Vagina (tissue), 2 donors: Measurements from ENCODE around the gene AP5B1. TPM values are rescaled to one million over a fixed set of nuclear protein-coding genes. Genes with fewer than 3 reads are reported as not detected.

ENCODE experiments used
- DNase-seq, 2 donors: peaks; one replicate each; pipeline ENCODE4 v3.0.0-alpha.2; 2017; ENCODE audit errors: extremely low spot score in 2 of 2
- H3K27ac ChIP-seq: fragments of 200-600 bp; sonication (generic); one replicate; pipeline ENCODE4 v1.5.1; 2019
- H3K27me3 ChIP-seq: fragments of 200-600 bp; sonication (generic); one replicate; pipeline ENCODE4 v1.5.1; 2019
- H3K36me3 ChIP-seq, 2 donors: fragments of 200-600 bp; sonication (generic); one replicate each; pipeline ENCODE4 v1.5.1; 2017 to 2019
- H3K4me1 ChIP-seq: fragments of 200-600 bp; sonication (generic); one replicate; pipeline ENCODE4 v1.5.1; 2019
- H3K4me3 ChIP-seq, 2 donors: fragments of 200-600 bp; sonication (generic); 1 replicate in 1 of 2; 2 replicates in 1 of 2; pipeline ENCODE4 v1.5.1; 2016 to 2019
- H3K9me3 ChIP-seq: fragments of 200-600 bp; sonication (generic); one replicate; pipeline ENCODE4 v1.5.1; 2019
- POLR2A ChIP-seq, 2 donors: fragments of 450-650 bp; IDR thresholded peaks; one replicate each; pipeline ENCODE4 v1.6.1; 2017; ENCODE audit warnings: antibody characterized with exemption in 2 of 2, mild to moderate bottlenecking in 2 of 2, moderate library complexity in 2 of 2
- POLR2AphosphoS5 ChIP-seq, 2 donors: sonication (generic); formaldehyde crosslinking; IDR thresholded peaks; one replicate each; pipeline ENCODE4 v1.9.0; 2017; ENCODE audit warnings: antibody characterized with exemption in 2 of 2, mild to moderate bottlenecking in 2 of 2, low read depth in 1 of 2; ENCODE audit not compliant: insufficient read depth in 1 of 2
- intact Hi-C: fragments of 100-400 bp; cut with DNase I; formaldehyde crosslinking; loops from one replicate; pipeline ENCODE4 v1.15.1; 2023
- total RNA-seq: library from RNA; depleted of rRNA; stranded (reverse); fragments of >200 nt; gene quantifications from one replicate; pipeline ENCODE4 v1.2.3, GENCODE V29; 2016
- TF ChIP-seq, protein P1 (sequence below), 3 experiments: fragments of 450-650 bp in 2 of 3; fragments of 200-600 bp in 1 of 3; sonication (generic) in 1 of 3; IDR thresholded peaks; one replicate each; pipeline ENCODE4 v1.5.1; 2017 to 2019; ENCODE audit warnings: antibody characterized with exemption in 3 of 3, mild to moderate bottlenecking in 2 of 3, moderate library complexity in 2 of 3

Gene AP5B1
- total RNA-seq, 1 donor from 2014 or later, result 16.5 TPM

DNA sequence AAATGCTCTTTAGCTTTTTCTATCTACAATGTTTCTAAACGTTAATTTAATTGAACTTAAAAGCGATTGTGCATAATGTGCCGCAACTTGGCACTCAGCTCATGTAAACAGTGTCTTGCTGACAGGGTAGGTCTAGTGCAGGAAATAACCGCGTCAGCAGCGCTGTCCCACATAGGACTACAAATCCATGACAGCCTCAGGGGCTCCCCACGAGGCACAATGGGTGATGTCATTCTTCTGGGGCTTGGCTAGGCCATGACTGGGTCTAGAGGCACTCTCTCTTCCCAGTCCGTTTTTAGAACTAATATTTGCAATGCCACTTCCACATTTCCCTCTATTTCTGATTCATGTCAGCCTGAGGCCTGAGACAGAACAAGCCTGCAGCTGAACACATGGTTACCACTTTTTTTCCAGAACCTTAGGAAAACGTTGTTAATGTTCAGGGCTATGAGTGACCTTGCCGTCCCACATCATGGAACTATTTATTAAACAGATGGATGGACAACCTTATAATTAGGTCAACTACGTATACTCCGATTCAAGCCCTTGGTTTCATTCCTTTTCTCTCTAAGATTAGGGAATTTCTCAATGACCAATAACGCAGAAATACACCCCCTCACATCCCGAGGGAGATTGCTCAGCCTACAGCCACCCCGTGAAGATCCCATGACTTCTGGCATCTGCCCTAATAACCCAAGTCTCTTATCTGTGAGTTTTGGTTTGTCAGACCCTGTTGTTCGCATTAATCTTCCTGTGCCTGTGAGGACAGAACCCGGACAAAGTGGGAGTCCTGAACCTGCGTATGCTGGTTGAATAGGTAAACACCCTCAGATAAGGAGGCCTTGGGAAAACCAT, 33.6 kb upstream of the AP5B1 start:
- Histone ChIP-seq H3K9me3 (no peaks in the 10 kb centered on the region), H3K27me3 (no peaks in the 10 kb centered on the region), H3K4me3 (no peak overlapping the region), H3K27ac (no peak overlapping the region), H3K36me3 (no peaks in the 10 kb centered on the region), H3K4me1 (peaks cover 29% of the 10 kb centered on the region)
- intact Hi-C loops, result loop anchor here (10.0 kb wide), 1 partner anchor 190 kb away; no protein-coding TSS in a partner anchor
- TF ChIP-seq, protein P1, sequence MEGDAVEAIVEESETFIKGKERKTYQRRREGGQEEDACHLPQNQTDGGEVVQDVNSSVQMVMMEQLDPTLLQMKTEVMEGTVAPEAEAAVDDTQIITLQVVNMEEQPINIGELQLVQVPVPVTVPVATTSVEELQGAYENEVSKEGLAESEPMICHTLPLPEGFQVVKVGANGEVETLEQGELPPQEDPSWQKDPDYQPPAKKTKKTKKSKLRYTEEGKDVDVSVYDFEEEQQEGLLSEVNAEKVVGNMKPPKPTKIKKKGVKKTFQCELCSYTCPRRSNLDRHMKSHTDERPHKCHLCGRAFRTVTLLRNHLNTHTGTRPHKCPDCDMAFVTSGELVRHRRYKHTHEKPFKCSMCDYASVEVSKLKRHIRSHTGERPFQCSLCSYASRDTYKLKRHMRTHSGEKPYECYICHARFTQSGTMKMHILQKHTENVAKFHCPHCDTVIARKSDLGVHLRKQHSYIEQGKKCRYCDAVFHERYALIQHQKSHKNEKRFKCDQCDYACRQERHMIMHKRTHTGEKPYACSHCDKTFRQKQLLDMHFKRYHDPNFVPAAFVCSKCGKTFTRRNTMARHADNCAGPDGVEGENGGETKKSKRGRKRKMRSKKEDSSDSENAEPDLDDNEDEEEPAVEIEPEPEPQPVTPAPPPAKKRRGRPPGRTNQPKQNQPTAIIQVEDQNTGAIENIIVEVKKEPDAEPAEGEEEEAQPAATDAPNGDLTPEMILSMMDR (IDR thresholded peaks at IDR 0.05), result no peak
- TF ChIP-seq POLR2AphosphoS5 (IDR thresholded peaks at IDR 0.05; ENCODE audit: insufficient read depth in 1 of 2, low read depth in 1 of 2) (no peak), POLR2A (IDR thresholded peaks at IDR 0.05) (no peak)
- DNase-seq, result no peak

DNA sequence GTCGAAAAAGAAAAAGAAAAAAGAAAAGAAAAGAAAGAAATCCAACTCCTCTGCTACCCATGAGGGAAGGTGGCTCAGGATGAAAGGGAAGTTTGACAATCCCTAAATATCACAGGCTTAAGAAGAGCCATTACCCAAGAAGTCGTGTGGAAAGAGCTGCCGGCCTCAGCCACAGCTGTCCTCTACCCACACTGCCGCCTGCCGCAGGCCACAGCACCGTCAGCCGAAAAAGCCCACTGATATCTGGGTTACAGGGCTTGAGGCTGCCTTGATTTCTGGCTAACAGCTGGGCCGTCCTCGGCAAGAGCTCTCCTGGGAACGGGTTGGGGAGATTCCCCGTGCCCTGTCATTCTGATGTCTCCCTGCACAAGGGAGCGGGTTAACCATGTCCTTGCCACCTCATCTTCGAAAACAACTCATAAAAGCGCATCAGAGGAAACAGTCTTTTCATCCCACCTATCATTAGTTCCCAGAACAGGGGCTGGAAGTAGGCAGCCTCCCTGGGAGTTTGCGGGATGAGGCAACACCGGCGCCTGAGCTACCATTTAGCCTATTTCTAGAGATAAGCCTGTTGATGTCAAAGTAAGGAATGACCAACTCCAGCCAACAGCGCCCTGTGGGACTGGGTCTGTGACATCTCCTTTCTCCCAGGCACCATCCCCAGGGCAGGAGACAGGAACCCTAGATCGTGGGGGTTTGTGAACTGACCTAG, 31.1 kb upstream of the AP5B1 start:
- intact Hi-C loops, result loop anchor here (10.0 kb wide), 1 partner anchor 187 kb away; no protein-coding TSS in a partner anchor
- Histone ChIP-seq H3K27ac (no peak overlapping the region), H3K36me3 (no peaks in the 10 kb centered on the region), H3K27me3 (no peaks in the 10 kb centered on the region), H3K4me3 (no peak overlapping the region), H3K9me3 (no peaks in the 10 kb centered on the region), H3K4me1 (peaks cover 21% of the 10 kb centered on the region)
- no peak for DNase-seq
- TF ChIP-seq, protein P1 (IDR thresholded peaks at IDR 0.05), result no peak
- TF ChIP-seq POLR2AphosphoS5 (IDR thresholded peaks at IDR 0.05; ENCODE audit: insufficient read depth in 1 of 2, low read depth in 1 of 2), result no peak
- TF ChIP-seq POLR2A (IDR thresholded peaks at IDR 0.05), result no peak

DNA sequence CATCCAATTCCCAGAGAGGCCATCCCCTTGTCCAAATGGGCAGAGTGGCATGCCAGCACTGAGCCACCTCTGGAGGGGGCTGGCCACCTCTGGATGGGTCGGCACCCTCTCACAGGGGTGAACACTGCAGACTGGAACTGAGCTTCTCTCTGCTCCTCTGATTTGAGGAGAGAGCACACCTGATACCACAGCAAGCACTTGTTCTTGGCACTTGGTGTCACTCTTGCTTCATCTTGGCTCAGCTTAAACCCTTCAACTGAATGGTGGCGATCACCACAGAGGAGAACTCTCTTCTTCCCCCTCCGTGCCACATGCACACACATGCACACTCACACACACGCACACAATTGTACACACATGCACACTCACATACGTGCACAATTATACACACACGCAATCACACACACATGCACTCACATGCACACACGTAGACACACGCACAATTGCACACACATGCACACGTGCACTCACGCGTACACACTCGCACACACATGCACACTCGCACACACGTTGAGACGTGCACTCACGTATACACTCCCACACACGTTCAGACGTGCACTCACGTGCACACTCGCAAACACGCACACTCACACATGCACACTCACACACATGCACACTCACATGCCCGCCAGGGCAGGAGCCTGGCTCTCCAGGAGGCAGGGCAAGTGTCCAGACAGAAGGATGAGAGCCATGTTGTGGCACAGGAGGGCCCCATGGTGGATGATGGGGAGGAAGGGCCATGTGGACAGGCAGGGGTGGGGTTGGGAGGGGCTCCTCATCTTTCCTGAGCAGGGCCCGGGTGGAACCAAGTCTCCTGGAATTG, 29.5 kb upstream of the AP5B1 start:
- H3K27me3 ChIP-seq, result no peaks in the 10 kb centered on the region
- no peak overlapping the region for H3K4me3 ChIP-seq
- DNase-seq, result no peak
- intact Hi-C loops, result loop anchor here (10.0 kb wide), 1 partner anchor 185 kb away; no protein-coding TSS in a partner anchor
- H3K9me3 ChIP-seq, result no peaks in the 10 kb centered on the region
- H3K27ac ChIP-seq, result no peak overlapping the region
- no peaks in the 10 kb centered on the region for H3K36me3 ChIP-seq
- peaks cover 15% of the 10 kb centered on the region for H3K4me1 ChIP-seq
- TF ChIP-seq, protein P1 (IDR thresholded peaks at IDR 0.05), result no peak
- TF ChIP-seq POLR2AphosphoS5 (IDR thresholded peaks at IDR 0.05; ENCODE audit: insufficient read depth in 1 of 2, low read depth in 1 of 2) (no peak), POLR2A (IDR thresholded peaks at IDR 0.05) (no peak)

DNA sequence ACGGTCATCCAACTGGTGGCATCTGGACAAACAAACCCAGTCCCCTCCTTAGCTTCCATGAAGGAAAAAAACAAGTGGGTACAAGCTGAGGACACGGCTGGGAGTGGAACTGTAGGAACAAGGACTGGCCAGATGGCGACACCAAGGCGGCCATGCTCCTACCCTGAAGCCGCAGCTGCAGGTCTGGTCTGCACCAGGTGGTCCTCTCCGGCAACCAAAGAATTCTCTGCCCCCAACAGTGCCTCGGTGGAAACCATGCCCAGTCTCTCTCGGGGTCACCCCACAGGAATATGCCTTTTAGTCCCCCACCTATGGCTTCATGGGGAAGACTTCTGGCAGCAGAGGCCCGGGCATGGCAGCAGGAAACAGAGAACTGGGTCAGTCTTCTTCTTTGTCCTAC, 28.7 kb upstream of the AP5B1 start:
- Histone ChIP-seq H3K4me3 (no peak overlapping the region), H3K27ac (no peak overlapping the region), H3K9me3 (no peaks in the 10 kb centered on the region), H3K36me3 (no peaks in the 10 kb centered on the region), H3K4me1 (peaks cover 9% of the 10 kb centered on the region), H3K27me3 (no peaks in the 10 kb centered on the region)
- DNase-seq, result no peak
- no peak for TF ChIP-seq POLR2AphosphoS5 (IDR thresholded peaks at IDR 0.05; ENCODE audit: insufficient read depth in 1 of 2, low read depth in 1 of 2)
- no peak for TF ChIP-seq POLR2A (IDR thresholded peaks at IDR 0.05)
- TF ChIP-seq, protein P1 (IDR thresholded peaks at IDR 0.05), result no peak
- intact Hi-C loops, result no loop called here
